ENCODE measurements around the gene KHDRBS1. TPM values are rescaled to one million over a fixed set of nuclear protein-coding genes. Genes with fewer than 3 reads are reported as not detected.
"Not testable (repeated sequence)": the region's sequence is repeated elsewhere in the genome, so short reads cannot be mapped to it uniquely, and the experiment has no call there.

KHDRBS1 gene
- total RNA-seq, 2 donors from 2014 or later = 159 to 210 TPM

GRCh38 chr1:32072622-32073298, 59.1 kb downstream of the KHDRBS1 start, which contains the start of gene TMEM39B:
Gene TMEM39B, plus strand, starts transcription at chr1:32072939. Its CDS starts 109 bp downstream, at chr1:32073048.
- peak within 1 kb of the TSS; percentile 89 to 95 for H3K27ac Mint-ChIP-seq
- no peaks in the 10 kb centered on the region for H3K9me3 Mint-ChIP-seq
- DNase-seq (ENCODE audit: low spot score in 2 of 2) = peak; percentile 92 to 94
- peak; percentile 85 to 89 for ATAC-seq
- peaks cover 12 to 15% of the 10 kb centered on the region in 2 donors for H3K36me3 Mint-ChIP-seq

- H3K36me3 Mint-ChIP-seq = peaks cover 13 to 15% of the 10 kb centered on the region in 2 donors
- ATAC-seq = no peak
- DNase-seq (ENCODE audit: low spot score in 2 of 2) = no peak
- no peaks in the 10 kb centered on the region for H3K9me3 Mint-ChIP-seq
- peak overlapping the region; percentile 89 to 95 for H3K27ac Mint-ChIP-seq
These were observed 59.9 kb downstream of the KHDRBS1 start for GRCh38 chr1:32073299-32074229.

- Mint-ChIP-seq H3K9me3 (no peaks in the 10 kb centered on the region), H3K27ac (peak overlapping the region in 1 of 2 donors; percentile 44), H3K36me3 (peaks cover 13 to 15% of the 10 kb centered on the region in 2 donors)
- DNase-seq (ENCODE audit: low spot score in 2 of 2) (no peak), ATAC-seq (no peak)
These were observed 61.2 kb downstream of the KHDRBS1 start for GRCh38 chr1:32074841-32075240.

GRCh38 chr1:32077451-32077850, 63.8 kb downstream of the KHDRBS1 start:
- Mint-ChIP-seq H3K27ac (peak overlapping the region; percentile 62 to 85), H3K9me3 (no peaks in the 10 kb centered on the region), H3K36me3 (peaks cover 8 to 27% of the 10 kb centered on the region in 2 donors)
- ATAC-seq (no peak), DNase-seq (ENCODE audit: low spot score in 2 of 2) (no peak)

GRCh38 chr1:32082022-32082421, 68.4 kb downstream of the KHDRBS1 start:
- no peak for DNase-seq (ENCODE audit: low spot score in 2 of 2)
- H3K36me3 Mint-ChIP-seq = peaks cover 8 to 27% of the 10 kb centered on the region in 2 donors
- no peak for ATAC-seq
- H3K9me3 Mint-ChIP-seq = no peaks in the 10 kb centered on the region
- no peak overlapping the region for H3K27ac Mint-ChIP-seq

GRCh38 chr1:32086381-32086780, 72.7 kb downstream of the KHDRBS1 start:
- not testable (repeated sequence) for DNase-seq (ENCODE audit: low spot score in 2 of 2); ATAC-seq; H3K9me3 Mint-ChIP-seq
- Mint-ChIP-seq H3K36me3 (peaks cover 0 to 14% of the 10 kb centered on the region in 2 donors), H3K27ac (peak overlapping the region in 1 of 2 donors; percentile 70)

- DNase-seq (ENCODE audit: low spot score in 2 of 2) = no peak
- H3K9me3 Mint-ChIP-seq = no peaks in the 10 kb centered on the region
- no peak for ATAC-seq
- no peaks in the 10 kb centered on the region for H3K36me3 Mint-ChIP-seq
- H3K27ac Mint-ChIP-seq = no peak overlapping the region
These were observed 77.5 kb downstream of the KHDRBS1 start for GRCh38 chr1:32091176-32091575.

- Mint-ChIP-seq H3K27ac (no peak overlapping the region), H3K9me3 (no peaks in the 10 kb centered on the region), H3K36me3 (no peaks in the 10 kb centered on the region)
- DNase-seq (ENCODE audit: low spot score in 2 of 2) = no peak
- ATAC-seq = no peak
These were observed 77.9 kb downstream of the KHDRBS1 start for GRCh38 chr1:32091591-32091990.

Other genes starting within 250 kb of the KHDRBS1 start
- 1 to 10 TPM in 1 of 2 donors, under 1 TPM in 1; 0.49 to 1.1 TPM for gene ADGRB2, start 249.5 kb upstream of the KHDRBS1 start, total RNA-seq
- gene SPOCD1, start 197.8 kb upstream of the KHDRBS1 start, total RNA-seq = 1 to 10 TPM in 1 of 2 donors, under 1 TPM in 1; 0.46 to 1.8 TPM
- 100 to 1,000 TPM; 216 to 408 TPM for gene PTP4A2, start 75.5 kb upstream of the KHDRBS1 start, total RNA-seq
- 10 to 100 TPM; 20.3 to 35.0 TPM for gene TMEM39B, start 59.1 kb downstream of the KHDRBS1 start, total RNA-seq
- gene KPNA6, start 94.2 kb downstream of the KHDRBS1 start, total RNA-seq = 100 to 1,000 TPM in 1 of 2 donors, 10 to 100 TPM in 1; 62.0 to 103 TPM
- 10 to 100 TPM; 71.9 to 81.7 TPM for gene TXLNA, start 165.8 kb downstream of the KHDRBS1 start, total RNA-seq
- 10 to 100 TPM; 20.8 to 24.9 TPM for gene CCDC28B, start 186.7 kb downstream of the KHDRBS1 start, total RNA-seq
- gene IQCC, start 191.8 kb downstream of the KHDRBS1 start, total RNA-seq = 1 to 10 TPM; 4.6 to 7.2 TPM
- under 1 TPM in 1 of 2 donors, not detected in 1; 0.16 TPM for gene DCDC2B, start 195.2 kb downstream of the KHDRBS1 start, total RNA-seq
- gene TMEM234, start 208.5 kb downstream of the KHDRBS1 start, total RNA-seq = 10 to 100 TPM in 1 of 2 donors, 1 to 10 TPM in 1; 7.0 to 10.7 TPM
- gene EIF3I, start 208.5 kb downstream of the KHDRBS1 start, total RNA-seq = 100 to 1,000 TPM; 273 to 295 TPM
- gene FAM167B, start 233.4 kb downstream of the KHDRBS1 start, total RNA-seq = 1 to 10 TPM in 1 of 2 donors, under 1 TPM in 1; 0.66 to 1.1 TPM
- 100 to 1,000 TPM; 208 to 284 TPM for gene LCK, start 237.4 kb downstream of the KHDRBS1 start, total RNA-seq